ENCODE data around the gene TAF11L5.
"Not testable (repeated sequence)": the region's sequence is repeated elsewhere in the genome, so short reads cannot be mapped to it uniquely, and the experiment has no call there.

The TAF11L5 gene

DNA sequence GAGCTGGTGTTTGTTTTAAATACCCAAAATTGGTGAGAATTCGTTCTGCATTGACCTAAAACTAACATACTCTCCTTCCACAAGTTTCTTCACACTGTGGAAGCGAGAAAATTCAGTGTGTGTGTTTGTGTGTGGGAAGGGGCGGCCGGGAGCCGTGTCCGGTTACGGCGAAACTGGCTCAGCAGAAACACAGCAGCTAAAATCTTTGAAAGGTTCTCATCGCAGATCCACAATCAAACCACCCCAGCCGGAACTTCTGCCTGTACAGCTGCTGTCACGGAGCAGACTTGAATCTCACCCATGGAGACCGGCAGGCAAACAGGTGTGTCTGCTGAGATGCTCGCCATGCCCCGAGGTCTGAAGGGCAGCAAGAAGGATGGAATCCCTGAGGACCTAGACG, at the start of gene TAF11L5:
TSS of gene TAF11L5 (plus strand) at position 301 of the 400 bp plus-strand sequence.
- not testable (repeated sequence) for H3K4me3 ChIP-seq (ENCODE audit: low read length)

DNA sequence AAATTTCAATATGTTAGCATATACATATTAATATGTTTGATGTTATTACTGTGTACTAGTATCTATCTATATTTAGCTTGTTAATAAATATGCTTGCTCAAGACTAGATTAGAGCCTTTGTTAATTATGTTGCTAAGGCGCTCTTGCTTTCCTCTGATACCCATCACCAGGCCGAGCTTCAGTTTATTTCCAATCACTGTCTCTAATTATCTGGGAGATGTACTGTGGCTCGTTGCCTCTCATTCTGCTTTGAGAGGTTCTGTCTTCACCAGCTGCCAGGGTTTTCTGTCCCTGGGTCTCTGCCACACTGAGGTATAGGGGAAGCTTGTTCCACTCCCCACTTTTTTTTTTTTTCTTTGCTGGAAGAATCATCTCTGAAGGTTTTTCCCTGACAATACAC, 48.0 kb upstream of the TAF11L5 start:
- H3K4me3 ChIP-seq (ENCODE audit: low read length): no peak overlapping the region
- TF ChIP-seq ZNF274 (IDR thresholded peaks at IDR 0.05; ENCODE audit: low read depth, low read length): no peak

- no peak for TF ChIP-seq ZNF274 (IDR thresholded peaks at IDR 0.05; ENCODE audit: low read depth, low read length)
- no peak overlapping the region for H3K4me3 ChIP-seq (ENCODE audit: low read length)
Observed at GRCh38 chr5:17477573-17478265, 47.3 kb upstream of the TAF11L5 start.

GRCh38 chr5:17481378-17481777, 43.7 kb upstream of the TAF11L5 start:
- no peak for TF ChIP-seq ZNF274 (IDR thresholded peaks at IDR 0.05; ENCODE audit: low read depth, low read length)
- H3K4me3 ChIP-seq (ENCODE audit: low read length): no peak overlapping the region

GRCh38 chr5:17482790-17483189, 42.2 kb upstream of the TAF11L5 start:
- no peak overlapping the region for H3K4me3 ChIP-seq (ENCODE audit: low read length)
- no peak for TF ChIP-seq ZNF274 (IDR thresholded peaks at IDR 0.05; ENCODE audit: low read depth, low read length)

GRCh38 chr5:17486464-17487173, 38.4 kb upstream of the TAF11L5 start:
- not testable (repeated sequence) for H3K4me3 ChIP-seq (ENCODE audit: low read length)

DNA sequence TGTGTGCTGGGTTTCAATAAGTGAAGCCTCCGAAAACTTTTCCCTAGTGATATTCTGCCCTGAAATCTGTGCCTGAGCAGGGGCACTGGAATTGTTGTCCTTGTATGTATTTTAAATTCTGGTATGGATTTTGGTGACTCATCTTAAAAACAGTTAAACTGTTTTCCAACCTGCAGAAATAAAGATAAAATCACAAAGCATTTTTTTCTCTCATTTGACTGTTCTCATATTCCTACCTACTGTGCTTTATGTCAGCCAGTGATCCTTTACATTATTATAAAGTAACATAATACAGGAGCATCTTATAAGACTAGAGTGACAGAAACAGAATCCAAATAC, 37.9 kb upstream of the TAF11L5 start:
- H3K4me3 ChIP-seq (ENCODE audit: low read length): no peak overlapping the region
- no peak for TF ChIP-seq ZNF274 (IDR thresholded peaks at IDR 0.05; ENCODE audit: low read depth, low read length)

DNA sequence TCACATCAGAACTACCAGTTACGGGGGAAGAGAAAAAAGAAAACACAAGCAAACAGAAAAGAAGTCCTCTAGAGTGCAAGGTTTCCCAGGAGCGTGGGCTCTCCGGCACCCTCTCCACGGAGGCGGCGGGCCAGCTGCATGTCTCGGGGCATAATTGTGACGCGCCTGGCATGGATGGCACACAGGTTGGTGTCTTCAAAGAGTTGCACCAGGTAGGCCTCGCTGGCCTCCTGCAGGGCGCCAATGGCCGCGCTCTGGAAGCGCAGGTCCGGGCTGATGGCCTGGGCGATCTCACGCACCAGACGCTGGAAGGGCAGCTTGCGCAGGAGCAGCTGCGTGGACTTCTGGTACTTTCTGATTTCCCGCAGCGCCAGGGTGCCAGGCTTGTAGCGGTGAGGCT, 33.8 kb upstream of the TAF11L5 start:
- H3K4me3 ChIP-seq (ENCODE audit: low read length): not testable (repeated sequence)

DNA sequence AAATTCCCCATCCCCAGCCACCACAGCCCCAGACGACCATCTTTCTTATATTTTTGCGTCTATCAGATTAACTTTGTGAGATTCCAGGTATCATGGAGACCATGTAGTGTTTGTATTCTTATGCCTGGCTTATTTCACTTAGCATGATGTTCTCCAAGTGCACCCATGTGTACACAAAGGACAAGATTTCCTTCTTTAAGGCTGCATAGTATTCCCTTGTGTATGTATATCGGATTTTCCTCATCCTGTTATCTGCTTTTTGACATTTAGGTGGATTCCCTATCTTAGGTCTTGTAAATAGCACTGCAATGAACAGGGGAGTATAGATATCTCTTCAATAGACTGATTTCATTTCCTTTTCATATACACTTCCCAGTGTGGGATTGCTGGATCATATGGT, 32.3 kb upstream of the TAF11L5 start:
- no peak for TF ChIP-seq ZNF274 (IDR thresholded peaks at IDR 0.05; ENCODE audit: low read depth, low read length)

DNA sequence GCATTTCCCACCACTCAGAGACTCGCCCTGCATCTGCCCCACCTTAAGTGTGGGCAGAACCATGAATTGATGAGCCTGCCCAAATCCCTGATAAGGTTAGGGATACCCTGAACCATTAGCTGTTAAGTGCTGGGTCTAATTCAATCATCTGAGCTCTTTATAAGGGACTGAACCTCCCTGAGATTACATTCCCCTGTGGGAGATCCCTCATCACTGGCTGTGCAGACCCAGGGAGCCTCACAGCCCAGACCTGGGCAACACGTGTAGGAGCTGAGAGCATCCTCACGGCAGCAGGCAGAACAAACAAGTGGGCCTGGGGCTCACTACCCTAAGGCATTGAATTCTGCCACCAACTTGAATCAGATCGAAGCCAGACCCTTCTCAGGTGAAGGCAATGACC, 27.6 kb upstream of the TAF11L5 start:
- TF ChIP-seq ZNF274 (IDR thresholded peaks at IDR 0.05; ENCODE audit: low read depth, low read length): no peak
- H3K4me3 ChIP-seq (ENCODE audit: low read length): no peak overlapping the region

More for the DNA sequence above, 32.3 kb upstream of the TAF11L5 start:
- no peak overlapping the region for H3K4me3 ChIP-seq (ENCODE audit: low read length)

DNA sequence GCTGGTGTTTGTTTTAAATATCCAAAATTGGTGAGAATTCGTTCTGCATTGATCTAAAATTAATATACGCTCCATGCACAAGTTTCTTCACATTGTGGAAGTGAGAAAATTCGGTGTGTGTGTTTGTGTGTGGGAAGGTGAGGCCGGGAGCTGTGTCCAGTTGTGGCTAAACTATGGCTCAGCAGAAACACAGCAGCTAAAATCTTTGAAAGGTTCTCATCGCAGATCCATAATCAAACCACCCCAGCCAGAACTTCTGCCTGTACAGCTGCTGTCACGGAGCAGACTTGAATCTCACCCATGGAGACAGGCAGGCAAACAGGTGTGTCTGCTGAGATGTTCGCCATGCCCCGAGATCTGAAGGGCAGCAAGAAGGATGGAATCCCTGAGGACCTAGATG, 27.1 kb upstream of the TAF11L5 start, which contains the start of gene TAF11L2:
TSS of gene TAF11L2 (plus strand) at position 301 of the 400 bp plus-strand sequence.
- not testable (repeated sequence) for H3K4me3 ChIP-seq (ENCODE audit: low read length)

DNA sequence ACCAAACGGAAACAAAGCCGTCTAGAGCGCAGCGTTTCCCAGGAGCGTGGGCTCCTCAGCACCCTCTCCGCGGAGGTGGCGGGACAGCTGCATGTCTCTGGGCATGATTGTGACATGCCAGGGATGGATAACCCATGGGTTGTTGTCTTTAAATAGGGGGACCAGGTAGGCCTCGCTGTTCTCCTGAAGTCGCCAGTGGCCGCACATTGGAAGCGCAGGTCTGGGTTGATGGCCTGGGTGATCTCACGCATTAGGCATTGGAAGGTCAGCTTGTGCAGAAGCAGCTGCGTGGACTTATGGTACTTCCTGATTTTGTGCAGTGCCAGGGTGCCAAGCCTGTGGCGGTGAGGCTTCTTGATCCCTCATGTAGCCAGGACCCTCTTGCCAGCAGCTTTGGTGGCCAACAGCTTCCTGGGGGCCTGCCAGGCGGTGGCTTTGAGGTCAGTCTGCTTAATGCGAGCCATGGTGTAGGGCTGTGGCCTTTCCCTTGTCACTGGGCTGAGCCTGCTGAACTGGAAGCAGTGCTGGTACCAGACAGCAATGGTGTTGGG, 13.2 kb upstream of the TAF11L5 start:
- no peak for TF ChIP-seq ZNF274 (IDR thresholded peaks at IDR 0.05; ENCODE audit: low read depth, low read length)
- H3K4me3 ChIP-seq (ENCODE audit: low read length): no peak overlapping the region

GRCh38 chr5:17517526-17517925, 7.5 kb upstream of the TAF11L5 start:
- H3K4me3 ChIP-seq (ENCODE audit: low read length): not testable (repeated sequence)

GRCh38 chr5:17518067-17518466, 7.0 kb upstream of the TAF11L5 start, which contains the start of gene TAF11L3:
TSS of gene TAF11L3 (plus strand) at chr5:17518367.
- H3K4me3 ChIP-seq (ENCODE audit: low read length): not testable (repeated sequence)

- H3K4me3 ChIP-seq (ENCODE audit: low read length): not testable (repeated sequence)
Observed at GRCh38 chr5:17519508-17519907, 5.5 kb upstream of the TAF11L5 start.

- H3K4me3 ChIP-seq (ENCODE audit: low read length): not testable (repeated sequence)
Observed at GRCh38 chr5:17521501-17521900, 3.5 kb upstream of the TAF11L5 start, which contains the start of gene TAF11L4. TSS of gene TAF11L4 (plus strand) at chr5:17521801.

GRCh38 chr5:17526504-17526903, 1.5 kb downstream of the TAF11L5 start:
- not testable (repeated sequence) for H3K4me3 ChIP-seq (ENCODE audit: low read length)

- not testable (repeated sequence) for H3K4me3 ChIP-seq (ENCODE audit: low read length)
Observed at GRCh38 chr5:17528369-17528768, 3.3 kb downstream of the TAF11L5 start, which contains the start of gene TAF11L6. TSS of gene TAF11L6 (plus strand) at chr5:17528669.

Data from GM08714 (cell line).